Sigmoid colon (tissue), 4 donors: ENCODE data around the gene GSC2.

Experiments used
- POLR2A ChIP-seq, 2 donors: fragments of 450-650 bp; IDR thresholded peaks; one replicate each; pipeline ENCODE4 v1.6.1; 2016; ENCODE audit warnings: antibody characterized with exemption in 2 of 2, mild to moderate bottlenecking in 2 of 2, moderate library complexity in 2 of 2
- POLR2AphosphoS5 ChIP-seq, 4 donors: sonication (generic); formaldehyde crosslinking; IDR thresholded peaks; one replicate each; pipeline ENCODE4 v1.6.1; 2017; ENCODE audit warnings: antibody characterized with exemption in 4 of 4
- TF ChIP-seq, protein P1 (sequence below), 4 experiments: fragments of 450-650 bp in 3 of 4; fragments of 200-600 bp in 1 of 4; IDR thresholded peaks; one replicate each; pipeline ENCODE4 v1.5.1; 2016 to 2019; ENCODE audit warnings: antibody characterized with exemption in 4 of 4, mild to moderate bottlenecking in 3 of 4, moderate library complexity in 2 of 4

DNA sequence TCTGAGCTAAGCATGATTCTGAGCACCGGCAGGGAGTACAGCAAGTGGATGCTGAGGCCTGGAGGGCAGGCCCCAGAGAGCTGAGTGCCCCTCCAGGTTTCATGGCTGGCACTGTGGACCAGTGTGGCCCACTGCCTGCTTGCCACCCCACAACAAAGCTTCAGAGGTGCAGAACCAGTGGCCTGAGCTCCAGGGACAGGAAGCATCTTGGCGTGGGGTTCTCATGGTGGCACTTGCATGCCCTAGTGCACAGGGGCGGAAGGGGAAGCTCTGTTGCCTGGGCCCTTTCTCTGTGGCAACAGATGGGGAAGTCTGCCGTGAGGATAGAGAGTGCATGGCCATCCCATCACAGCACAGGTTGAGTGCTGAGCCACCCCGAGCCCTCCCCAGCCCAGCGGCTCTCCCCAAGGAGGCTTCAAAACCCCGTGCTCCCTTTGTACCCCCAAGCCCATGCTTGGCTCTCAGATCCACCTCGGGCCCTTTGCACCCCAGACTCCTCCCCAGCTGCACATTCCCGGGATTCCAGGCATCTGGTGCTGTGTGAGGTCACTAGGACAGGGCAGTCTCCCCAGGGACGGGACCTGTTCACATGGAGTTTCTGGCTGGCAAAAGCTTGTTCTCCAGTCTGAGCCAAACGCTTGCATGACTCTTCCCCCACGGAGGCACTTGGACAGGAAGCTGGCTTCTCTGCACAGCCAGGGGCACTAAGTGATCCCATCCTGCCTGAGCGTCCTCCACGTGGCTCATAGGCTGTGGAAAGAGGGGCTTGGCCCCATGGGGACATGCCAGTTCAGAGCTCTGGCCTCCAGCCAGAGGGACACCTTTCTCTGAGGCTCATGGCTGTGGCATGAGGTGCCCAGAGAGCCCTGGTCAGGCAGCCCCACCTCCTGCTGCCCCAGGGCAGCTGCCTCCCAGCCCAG is 24.3 kb upstream of the GSC2 start:
- TF ChIP-seq, protein P1, sequence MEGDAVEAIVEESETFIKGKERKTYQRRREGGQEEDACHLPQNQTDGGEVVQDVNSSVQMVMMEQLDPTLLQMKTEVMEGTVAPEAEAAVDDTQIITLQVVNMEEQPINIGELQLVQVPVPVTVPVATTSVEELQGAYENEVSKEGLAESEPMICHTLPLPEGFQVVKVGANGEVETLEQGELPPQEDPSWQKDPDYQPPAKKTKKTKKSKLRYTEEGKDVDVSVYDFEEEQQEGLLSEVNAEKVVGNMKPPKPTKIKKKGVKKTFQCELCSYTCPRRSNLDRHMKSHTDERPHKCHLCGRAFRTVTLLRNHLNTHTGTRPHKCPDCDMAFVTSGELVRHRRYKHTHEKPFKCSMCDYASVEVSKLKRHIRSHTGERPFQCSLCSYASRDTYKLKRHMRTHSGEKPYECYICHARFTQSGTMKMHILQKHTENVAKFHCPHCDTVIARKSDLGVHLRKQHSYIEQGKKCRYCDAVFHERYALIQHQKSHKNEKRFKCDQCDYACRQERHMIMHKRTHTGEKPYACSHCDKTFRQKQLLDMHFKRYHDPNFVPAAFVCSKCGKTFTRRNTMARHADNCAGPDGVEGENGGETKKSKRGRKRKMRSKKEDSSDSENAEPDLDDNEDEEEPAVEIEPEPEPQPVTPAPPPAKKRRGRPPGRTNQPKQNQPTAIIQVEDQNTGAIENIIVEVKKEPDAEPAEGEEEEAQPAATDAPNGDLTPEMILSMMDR (IDR thresholded peaks at IDR 0.05): no peak
- TF ChIP-seq POLR2AphosphoS5 (IDR thresholded peaks at IDR 0.05): no peak
- no peak for TF ChIP-seq POLR2A (IDR thresholded peaks at IDR 0.05)
